Measurements from ENCODE around the gene NPBWR2. TPM values are rescaled to one million over a fixed set of nuclear protein-coding genes. Genes with fewer than 3 reads are reported as not detected.

Gene NPBWR2
- not detected for total RNA-seq

GRCh38 chr20:64106981-64107735, at the start of gene NPBWR2:
NPBWR2 (minus strand) TSS chr20:64107565; CDS start chr20:64106831, 734 bp downstream.
- CTCF ChIA-PET: interaction anchor here (1.0 to 1.3 kb wide), 3 partner anchors 13 to 69 kb away, joined by 3 to 6 read pairs (median 3); no protein-coding TSS in a partner anchor
- POLR2A ChIA-PET: interaction anchor here (0.8 kb wide), 1 partner anchor 405 kb away, joined by 3 read pairs; no protein-coding TSS in a partner anchor

DNA sequence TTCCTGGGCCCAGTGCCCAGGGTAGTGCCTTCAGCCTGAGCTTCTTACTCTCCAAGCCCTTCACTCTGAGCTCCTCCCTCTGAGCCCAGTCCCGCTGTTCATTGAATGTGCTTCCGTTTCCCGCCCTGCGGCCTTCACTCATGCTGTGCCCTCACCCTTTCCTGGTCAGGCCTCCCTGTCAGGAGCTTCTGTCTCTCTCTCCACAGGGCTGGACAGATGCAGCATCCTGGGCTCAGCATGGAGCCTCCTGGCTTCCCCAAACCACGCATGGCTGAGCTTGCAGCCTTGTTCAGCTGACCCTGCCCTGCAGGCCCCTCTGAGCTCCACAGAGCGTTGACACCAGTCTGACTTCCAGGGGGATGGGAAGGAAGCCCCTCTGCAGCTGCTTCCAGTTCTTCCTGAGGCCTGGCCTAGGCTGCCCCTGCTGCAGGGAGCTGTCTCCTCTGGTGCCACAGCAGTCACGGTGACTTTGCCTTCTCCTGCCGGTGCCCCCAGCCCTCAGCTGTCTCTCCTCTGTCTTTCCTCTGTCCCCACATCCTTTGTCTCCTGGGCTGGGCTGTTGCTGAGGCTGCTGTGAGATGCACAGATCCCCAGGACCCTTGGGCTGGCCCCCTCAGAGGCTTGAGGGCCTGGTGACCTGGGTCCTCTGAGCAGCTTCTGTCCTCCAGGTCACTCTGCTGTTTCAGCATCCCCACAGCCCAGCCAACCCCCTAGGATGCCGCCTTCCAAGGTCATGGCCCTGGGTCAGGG, 48.9 kb upstream of the NPBWR2 start:
- ChIA-PET POLR2A (no interaction called here), CTCF (no interaction called here)

GRCh38 chr20:64155258-64156135, 48.1 kb upstream of the NPBWR2 start:
- ChIA-PET CTCF (no interaction called here), POLR2A (no interaction called here)

DNA sequence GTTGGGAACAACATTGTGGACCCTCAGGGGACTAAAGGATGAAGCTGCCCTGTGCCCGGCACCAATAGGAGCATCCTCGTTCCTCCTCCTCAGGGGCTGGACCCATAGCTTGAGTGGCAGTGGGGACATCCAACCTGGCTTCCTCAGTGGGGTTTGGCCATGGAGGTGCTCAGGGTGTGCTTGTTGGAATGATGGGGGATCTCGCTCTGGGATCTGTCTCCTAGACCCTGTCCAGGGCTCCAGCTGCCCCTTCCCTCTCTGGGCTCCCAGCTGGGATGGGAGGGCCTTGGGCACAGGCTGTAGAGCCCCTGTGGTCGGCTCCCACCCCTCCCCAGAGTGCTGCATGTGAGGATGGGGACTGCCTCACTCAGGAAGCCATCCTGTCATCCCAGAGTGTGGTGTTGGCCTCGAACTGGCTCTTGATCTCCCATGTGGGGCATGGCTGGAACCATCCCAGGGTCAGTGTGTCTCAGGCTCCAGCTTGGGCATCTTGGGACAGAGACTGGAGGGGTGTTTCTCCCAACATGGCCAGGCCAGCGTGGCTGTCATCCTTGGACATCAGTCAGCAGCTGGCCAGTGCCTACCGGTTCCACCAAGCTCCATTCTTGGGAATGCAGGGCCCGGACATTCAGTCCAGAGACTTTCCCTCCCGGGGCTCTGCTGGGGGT, 47.4 kb upstream of the NPBWR2 start:
- CTCF ChIA-PET: no interaction called here

DNA sequence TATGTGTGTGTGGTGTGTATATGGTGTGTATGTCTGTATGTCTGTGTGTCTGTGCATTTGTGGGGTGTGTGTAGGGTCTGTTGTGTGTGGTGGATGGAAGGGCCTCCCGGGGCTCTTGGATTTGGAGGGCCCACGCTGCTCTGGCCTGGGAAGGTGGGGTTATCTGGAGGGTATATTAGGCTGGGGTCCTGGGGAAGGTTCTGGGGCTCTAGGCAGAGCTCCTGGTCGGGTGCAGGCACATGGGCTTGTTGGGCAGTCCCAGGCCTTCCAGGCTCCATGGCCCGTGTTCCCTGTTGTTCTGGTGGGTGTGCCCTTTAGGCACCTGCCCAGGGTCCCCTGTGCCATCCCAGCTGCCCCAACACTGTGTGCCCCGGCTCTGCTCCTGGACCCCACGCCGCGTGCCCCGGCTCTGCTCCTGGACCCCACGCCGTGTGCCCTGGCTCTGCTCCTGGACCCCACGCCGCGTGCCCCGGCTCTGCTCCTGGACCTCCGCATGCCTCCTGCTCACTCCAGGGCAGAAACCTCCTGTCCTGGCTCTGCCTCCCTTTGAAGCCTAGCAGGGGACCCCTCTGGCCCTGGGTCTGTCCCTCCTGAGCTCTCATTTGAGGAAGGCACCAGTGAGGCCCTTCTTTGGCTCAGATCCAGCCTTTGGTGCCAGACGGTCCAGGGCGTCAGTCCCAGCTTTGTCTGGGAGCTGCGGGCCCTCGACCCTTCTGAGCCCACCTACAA, 46.7 kb upstream of the NPBWR2 start:
- POLR2A ChIA-PET: no interaction called here
- CTCF ChIA-PET: no interaction called here

More for the DNA sequence above, 47.4 kb upstream of the NPBWR2 start:
- POLR2A ChIA-PET: no interaction called here

- ChIA-PET CTCF (no interaction called here), POLR2A (no interaction called here)
Measured at GRCh38 chr20:64153410-64153809, 46.0 kb upstream of the NPBWR2 start.

- POLR2A ChIA-PET: no interaction called here
- CTCF ChIA-PET: no interaction called here
Measured at GRCh38 chr20:64152906-64153305, 45.5 kb upstream of the NPBWR2 start.

DNA sequence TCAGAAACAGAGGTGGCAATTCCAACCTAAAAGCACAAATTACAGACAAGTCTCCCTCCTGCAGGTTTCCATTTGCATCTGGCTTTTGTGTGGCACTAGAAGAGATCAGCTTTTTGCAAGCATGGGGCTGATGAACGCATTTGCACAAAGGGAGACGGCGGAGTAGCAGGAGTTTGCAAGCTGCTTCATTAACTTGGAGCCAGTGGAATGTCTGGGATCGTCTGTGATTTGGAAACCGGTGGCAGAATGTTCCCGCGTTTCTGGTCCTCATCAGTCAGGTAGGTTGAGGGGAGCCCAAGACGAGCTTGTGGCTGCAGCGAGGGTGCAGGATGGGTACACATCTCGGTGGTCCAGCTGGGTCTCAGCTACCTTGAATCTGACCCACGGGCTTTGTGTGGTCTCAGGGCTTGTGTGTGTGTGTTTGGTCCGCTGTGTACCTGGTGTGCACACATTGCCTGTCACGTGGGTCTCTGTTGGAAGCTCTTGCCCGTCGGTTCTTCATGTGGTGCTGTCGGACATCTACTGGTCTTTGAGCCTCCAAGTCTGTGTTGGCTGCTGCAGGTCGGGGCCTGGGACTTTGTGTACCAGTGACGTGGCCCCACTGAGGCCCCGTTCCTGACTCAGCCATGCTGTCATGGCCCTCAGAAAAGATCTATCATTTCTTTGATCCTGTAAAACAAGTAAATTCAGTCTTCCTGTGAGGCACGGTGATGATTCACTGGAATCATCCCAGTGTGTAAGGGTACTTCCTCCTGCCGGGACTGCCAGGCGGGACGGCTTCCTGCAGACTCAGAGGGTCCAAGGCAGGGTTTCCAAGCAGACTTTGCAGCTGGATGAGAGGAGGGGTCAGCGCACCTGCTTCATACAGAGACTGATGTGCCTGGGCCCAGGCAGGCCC, 44.5 kb upstream of the NPBWR2 start:
- CTCF ChIA-PET: interaction anchor here (1.4 kb wide), 1 partner anchor 10 kb away, joined by 4 read pairs; no protein-coding TSS in a partner anchor
- POLR2A ChIA-PET: no interaction called here

DNA sequence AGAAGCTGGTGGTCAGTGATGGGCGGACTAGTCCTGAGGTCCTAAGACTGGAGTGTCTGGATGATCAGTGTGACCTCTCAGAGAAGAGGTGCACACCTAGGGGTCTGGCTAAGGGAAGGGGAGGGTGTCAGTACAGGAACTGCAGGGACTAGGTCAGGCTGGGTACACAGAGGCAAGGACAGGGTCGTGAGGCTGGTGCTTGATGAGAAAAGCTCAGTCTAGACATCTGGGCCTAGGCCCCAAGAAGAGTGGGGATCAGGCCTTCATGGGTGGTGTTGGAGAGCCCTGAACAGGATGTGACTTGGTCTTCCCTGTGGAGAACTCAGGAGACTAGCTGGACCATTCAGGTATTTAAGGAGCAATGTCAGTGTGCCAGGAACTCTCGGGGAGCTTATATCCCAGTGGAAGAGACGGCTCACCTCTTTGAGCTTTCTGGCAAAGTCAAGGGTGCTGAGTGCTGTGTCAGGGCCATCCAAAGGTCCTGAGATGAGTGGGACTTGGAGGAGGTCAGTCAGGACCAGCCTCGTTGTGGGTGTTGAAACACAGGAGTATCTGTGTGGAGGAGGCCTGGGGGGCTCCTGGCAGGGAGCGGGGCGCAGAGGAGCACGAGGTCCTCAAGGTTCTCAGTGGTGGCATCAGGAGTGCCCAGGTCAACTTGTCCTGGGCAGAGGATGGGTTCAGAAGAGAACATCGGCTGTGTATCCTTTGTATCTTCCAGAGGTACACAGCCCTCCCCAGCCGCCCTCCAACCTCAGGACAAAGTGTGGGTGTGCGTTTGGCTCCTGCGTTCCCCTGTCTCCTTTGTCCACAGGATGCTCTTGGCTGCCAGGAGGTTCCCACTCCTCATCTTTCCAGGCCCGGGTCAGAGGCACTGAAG, 43.6 kb upstream of the NPBWR2 start:
- POLR2A ChIA-PET: no interaction called here
- CTCF ChIA-PET: interaction anchor here (1.4 kb wide), 1 partner anchor 10 kb away, joined by 4 read pairs; no protein-coding TSS in a partner anchor

DNA sequence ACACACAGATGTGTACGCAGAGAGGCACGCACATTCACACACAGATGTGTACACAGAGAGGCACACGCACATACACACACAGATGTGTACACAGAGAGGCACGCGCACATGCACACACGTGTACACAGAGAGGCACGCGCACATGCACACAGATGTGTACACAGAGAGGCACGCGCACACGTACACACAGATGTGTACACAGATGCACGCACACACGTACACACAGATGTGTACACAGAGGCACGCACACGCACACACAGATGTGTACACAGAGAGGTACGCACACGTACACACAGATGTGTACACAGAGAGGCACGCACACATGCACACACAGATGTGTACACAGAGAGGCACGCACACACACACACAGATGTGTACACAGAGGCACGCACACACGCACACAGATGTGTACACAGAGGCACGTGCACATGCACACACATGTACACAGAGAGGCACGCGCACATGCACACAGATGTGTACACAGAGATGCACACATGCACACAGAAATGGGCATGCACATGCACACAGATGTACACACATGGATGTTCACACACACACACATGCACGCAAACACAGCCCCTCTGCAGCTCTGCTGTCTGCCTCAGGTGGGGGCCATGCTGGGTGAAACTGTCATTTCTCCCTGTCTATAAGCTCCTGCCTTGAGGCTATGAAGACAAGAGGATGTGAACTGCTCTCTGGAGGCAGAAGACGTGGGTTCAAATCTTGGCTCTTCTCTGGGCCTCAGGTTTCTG, 42.6 kb upstream of the NPBWR2 start:
- POLR2A ChIA-PET: no interaction called here
- CTCF ChIA-PET: no interaction called here

GRCh38 chr20:64149141-64149540, 41.8 kb upstream of the NPBWR2 start:
- ChIA-PET POLR2A (no interaction called here), CTCF (no interaction called here)

DNA sequence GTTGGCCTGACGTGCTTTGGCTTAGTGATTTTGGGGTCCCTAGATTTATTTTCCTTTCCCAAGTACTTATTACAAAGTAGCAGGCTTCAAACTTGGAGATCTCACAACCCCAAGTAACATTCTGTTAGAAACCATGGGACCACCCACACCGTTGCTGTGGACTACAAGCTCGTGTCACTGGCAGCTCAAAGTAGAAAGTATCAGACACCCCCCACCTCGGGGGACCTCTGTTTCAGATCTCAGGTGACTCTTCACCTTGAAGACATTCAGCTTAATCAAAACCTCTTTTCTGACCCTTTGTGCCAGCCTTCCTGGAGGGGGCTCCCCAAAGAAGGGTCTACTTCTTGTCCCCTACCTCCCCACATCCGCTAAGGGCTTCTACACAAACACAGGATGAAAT, 41.2 kb upstream of the NPBWR2 start:
- CTCF ChIA-PET: no interaction called here

DNA sequence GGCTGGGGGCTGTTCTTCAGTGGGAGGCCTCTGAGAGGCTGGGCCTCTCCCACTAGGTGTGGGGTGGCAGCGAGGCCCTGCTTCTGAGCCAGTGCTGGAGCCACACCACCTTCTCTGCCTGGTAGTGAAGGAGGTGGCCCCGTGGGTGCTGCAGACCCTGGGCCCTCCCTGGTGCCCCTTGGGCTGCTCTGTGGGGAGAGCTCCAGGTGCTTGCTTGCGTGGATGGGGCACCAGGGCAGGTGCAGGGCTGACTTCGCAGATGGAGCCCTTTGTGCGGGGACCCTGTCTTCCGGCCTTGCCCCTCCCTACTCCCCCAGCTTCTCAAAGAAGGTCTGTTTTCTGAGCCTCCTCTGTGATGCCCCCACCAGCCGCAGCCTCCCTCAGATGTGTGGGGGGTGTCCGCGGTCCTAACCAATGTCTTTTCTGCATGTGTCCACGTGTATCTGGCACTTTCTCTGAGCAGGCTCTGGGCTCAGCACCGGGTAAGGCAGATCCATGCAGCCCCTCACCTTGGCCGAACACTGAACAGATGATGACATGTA, 39.6 kb upstream of the NPBWR2 start:
- CTCF ChIA-PET: no interaction called here

More for the DNA sequence above, 41.2 kb upstream of the NPBWR2 start:
- POLR2A ChIA-PET: no interaction called here

GRCh38 chr20:64146301-64146935, 39.1 kb upstream of the NPBWR2 start:
- CTCF ChIA-PET: no interaction called here
- POLR2A ChIA-PET: no interaction called here

More for the DNA sequence above, 39.6 kb upstream of the NPBWR2 start:
- POLR2A ChIA-PET: no interaction called here

GRCh38 chr20:64145458-64146300, 38.3 kb upstream of the NPBWR2 start:
- ChIA-PET POLR2A (no interaction called here), CTCF (no interaction called here)
